ENCODE results near the gene SLBP. TPM values are rescaled to one million over a fixed set of nuclear protein-coding genes. Genes with fewer than 3 reads are reported as not detected.
"Not testable (repeated sequence)": the region's sequence is repeated elsewhere in the genome, so short reads cannot be mapped to it uniquely, and the experiment has no call there.

Gene SLBP
- total RNA-seq, 1 donor from 2014 or later, result 26.4 TPM

DNA sequence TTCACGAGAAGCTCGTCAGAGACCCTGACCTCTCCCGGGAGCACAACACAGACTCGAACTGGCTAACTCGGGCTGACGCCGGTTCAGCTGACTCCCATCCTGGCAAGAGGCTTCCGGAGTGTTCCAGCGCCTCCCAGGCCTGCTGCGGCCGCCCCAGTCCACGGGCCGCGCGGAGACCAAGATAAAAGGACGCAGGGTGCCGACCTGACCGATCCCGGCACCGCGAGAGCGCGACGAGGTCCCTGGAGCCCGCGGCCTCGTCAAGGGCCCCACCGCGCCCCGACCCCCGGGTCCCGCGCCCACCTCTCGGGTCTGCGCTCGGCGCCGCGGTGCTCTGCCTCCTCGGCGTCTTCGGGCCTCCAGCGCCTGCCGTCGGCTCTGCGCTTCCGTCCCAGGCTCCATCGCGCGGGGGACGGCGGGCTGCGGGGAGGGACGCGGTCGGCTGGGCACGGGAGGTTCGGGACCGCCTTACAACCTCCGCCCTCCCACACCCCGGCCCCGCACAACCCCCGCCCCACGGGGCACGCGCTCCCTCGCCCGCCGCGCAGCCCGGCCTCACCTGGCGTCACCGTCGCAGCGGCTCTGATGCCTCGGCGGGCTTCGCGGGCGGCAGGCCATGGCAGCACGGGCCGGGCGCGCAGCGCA, 426 bp downstream of the SLBP start:
- DNase-seq (ENCODE audit: low spot score), result peak; percentile 69

DNA sequence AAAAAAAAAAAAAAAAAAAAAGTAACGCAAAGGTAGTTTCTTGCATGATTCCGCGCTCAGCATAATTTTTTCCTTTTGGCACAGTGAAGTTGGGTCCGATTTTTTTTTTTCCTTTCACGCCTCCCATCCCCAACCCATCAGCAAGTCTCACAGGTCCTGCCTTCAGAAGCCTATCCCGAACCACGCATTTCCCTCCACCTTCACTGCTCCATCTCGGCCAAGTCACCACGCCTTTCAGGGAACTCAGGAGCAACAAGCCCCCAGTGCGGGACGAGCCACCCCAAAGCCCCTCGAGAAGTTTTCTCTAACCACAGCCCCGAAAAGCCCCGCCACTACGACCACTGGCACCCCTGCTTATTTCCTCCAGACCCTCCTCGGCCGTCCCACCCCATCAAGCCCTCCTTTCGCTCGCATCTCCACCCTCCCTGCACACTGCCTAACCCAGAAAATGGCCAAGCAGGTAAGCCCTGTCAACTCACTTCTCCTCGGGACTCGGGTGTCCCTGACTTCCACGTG, 1.0 kb downstream of the SLBP start:
- DNase-seq (ENCODE audit: low spot score), result no peak

GRCh38 chr4:1708581-1708980, 3.5 kb downstream of the SLBP start:
- no peak for DNase-seq (ENCODE audit: low spot score)

GRCh38 chr4:1706358-1706757, 5.8 kb downstream of the SLBP start:
- no peak for DNase-seq (ENCODE audit: low spot score)

GRCh38 chr4:1705732-1706131, 6.4 kb downstream of the SLBP start:
- DNase-seq (ENCODE audit: low spot score), result no peak

DNA sequence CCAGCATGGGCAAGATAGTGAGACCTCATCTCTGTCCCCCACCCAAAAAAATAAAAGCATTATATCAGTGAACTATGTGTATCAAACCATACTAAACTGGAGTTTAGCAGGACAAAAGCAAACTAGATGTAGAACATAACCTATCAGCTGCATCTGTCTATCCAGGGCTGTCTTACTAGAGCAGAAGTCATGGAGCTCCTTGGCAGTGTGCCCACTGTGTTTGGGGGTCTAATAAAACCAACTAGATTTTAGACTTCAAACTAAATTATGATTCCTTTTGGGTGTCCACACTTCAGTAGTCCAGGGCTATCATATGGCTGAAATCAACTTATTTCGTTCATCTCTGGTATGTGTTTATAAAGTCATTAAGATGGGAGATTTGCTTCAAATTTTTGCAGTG, 8.3 kb downstream of the SLBP start:
- DNase-seq (ENCODE audit: low spot score), result no peak

- DNase-seq (ENCODE audit: low spot score), result not testable (repeated sequence)
These were observed 10.4 kb downstream of the SLBP start for GRCh38 chr4:1701671-1702070.

GRCh38 chr4:1695913-1696312, 16.2 kb downstream of the SLBP start:
- DNase-seq (ENCODE audit: low spot score), result no peak

- DNase-seq (ENCODE audit: low spot score), result peak; percentile 52
These were observed 18.8 kb downstream of the SLBP start for GRCh38 chr4:1693131-1693896.

GRCh38 chr4:1691737-1692373, 20.3 kb downstream of the SLBP start:
- no peak for DNase-seq (ENCODE audit: low spot score)

- DNase-seq (ENCODE audit: low spot score), result no peak
These were observed 21.4 kb downstream of the SLBP start for GRCh38 chr4:1690698-1691097.

DNA sequence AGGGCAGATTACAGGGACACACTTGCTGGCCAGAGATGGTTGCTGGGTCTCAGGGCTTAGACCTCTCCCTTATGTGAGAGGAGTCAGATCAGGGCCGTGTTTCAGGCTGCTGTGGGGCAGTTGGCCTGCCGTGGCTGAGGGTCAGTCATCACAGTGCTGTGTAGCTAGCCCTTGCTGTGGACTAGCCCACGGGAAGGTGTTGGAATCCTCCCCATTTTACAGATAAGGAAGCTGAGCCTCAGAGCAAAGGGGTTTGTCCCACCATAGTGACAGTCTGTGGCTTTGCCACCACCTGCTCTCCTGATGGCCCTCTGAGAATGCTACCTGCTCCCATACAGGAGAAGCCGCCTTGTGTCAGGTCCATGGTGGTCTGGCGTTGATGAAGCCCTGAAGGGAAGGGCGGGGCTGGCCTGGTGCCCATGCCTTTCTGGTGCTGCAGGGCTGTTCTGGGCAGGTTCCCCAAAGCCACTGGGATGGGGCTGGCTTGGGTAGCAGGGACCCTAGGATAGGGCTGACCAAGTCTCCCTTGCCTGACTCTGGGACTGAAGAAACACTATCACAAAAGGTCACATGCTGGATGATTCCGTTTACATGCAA, 25.6 kb downstream of the SLBP start:
- no peak for DNase-seq (ENCODE audit: low spot score)

DNA sequence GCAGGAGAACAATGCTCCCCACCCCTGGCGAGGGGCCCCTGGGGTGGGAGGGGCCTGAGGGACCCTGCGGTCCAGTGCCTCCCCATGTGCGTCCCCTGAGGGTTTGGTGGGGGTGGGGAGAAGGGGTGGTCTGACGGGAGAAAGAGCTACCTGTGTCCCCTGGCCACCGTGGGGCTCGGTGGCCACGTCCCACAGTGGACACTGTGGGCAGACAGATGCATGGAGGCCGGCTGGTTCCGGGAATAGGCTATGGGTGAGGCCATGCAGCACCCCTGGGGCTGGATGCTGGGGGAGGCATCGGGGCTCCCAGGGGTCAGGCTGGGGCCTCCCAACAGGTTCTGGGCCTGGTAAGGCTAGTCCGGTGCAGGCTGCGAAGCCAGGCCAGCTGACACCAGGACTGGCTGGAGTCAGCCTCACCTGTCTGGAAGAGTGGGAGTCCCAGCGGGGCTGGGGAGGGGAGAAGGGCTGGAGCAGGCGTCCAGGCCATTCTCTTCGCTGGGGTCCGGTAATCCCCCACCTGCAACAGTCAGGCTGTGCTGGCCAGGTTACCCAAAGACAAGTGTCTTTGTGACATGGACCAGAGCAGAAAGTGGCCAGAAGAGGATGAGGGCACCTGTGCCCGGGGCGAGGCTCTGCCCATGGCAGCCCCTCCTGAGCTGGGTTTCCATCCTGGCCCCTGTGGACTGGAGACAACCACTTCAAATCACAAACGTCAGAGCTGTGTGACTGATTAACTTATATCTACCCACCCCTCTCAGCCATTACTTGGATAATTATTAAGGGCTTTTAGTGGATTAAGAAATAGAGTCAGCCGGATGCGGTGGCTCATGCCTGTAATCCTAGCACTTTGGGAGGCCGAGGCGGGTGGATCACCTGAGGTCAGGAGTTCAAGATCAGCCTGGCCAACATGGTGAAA, 26.6 kb downstream of the SLBP start:
- DNase-seq (ENCODE audit: low spot score), result no peak

GRCh38 chr4:1684506-1685234, 27.4 kb downstream of the SLBP start:
- no peak for DNase-seq (ENCODE audit: low spot score)

DNA sequence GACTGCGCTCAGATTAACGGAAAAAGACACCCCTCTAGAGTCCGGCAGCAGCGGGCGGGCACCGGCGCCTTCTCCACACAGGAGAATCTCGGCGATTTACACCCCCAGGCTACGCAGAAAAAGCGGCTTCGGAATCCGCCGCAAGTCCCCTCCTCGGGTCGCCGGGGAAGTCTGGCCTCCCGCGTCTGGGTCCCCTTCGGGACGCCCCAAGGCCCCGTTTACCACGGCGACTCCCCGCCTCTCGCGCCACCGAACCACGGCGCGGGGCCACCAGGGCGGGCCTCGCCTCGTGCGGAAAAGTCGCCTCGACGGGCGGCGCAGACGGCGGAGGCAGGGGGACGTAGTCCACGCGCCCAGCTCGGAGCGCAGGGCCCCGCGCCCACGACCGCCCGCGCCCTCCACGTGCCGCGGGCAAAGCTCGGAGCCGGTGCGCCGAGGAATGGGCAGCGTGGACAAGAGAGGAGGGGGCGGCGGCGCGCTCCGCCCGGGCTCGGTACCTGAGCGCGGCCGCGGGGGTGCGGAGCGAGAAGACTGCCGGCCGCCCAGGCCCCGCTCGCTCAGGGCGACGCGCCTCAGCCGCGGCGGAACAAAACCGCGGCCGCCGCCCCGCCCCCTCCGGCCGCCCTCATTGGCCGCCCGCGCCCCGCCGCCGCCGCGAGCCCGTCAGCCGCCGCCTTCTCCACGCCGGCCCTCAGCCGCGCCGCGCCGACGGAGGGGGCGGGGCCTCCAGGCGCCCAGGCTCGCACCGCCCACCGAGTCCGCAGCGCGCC, 28.2 kb downstream of the SLBP start, which contains the start of gene FAM53A:
FAM53A (minus strand) TSS at position 578 of the 770 bp plus-strand sequence. CDS start 15,572 bp downstream, outside the sequence.
- DNase-seq (ENCODE audit: low spot score), result peak; percentile 95

DNA sequence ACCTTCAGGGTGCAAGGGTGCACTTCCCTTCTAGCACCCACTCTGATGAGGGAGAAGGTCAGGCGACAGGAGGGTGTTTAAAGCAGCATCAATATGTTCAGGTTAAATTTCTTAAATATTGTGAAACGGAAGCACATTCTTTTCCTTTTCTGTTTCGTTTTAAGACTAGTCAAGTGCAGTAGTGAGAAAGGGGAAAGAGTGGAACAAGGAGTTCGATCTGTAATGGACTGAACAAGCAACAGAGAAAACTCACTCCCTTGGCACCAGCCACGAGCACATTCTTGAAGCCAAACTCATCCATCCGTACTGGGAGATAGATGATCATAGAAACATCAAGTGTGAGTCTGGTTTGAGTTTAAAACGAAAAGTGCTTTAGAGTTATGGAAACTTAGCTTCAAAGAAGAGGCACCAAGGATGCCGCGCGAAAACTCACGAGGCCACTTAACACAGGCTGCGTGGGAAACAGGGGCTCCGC, 28.8 kb downstream of the SLBP start:
- peak; percentile 22 for DNase-seq (ENCODE audit: low spot score)

DNA sequence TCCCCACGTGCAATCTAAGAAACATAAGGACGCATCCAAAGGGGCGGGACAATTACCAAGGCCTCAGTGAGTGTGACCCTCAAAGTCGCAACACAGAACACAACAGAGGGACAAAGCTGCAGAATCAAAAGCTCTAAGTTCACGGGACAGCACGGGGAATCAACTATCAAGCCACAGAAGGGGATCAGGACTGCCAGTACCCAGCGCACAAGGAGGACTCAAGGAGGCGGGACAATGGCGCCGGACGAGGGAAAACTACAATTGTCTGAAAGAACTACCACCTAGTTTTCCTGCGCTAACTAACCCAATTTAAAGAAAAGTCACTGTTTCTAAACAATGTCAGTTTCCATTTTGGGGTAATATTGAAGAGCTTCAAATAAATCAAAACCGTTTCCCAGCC, 29.3 kb downstream of the SLBP start:
- no peak for DNase-seq (ENCODE audit: low spot score)

DNA sequence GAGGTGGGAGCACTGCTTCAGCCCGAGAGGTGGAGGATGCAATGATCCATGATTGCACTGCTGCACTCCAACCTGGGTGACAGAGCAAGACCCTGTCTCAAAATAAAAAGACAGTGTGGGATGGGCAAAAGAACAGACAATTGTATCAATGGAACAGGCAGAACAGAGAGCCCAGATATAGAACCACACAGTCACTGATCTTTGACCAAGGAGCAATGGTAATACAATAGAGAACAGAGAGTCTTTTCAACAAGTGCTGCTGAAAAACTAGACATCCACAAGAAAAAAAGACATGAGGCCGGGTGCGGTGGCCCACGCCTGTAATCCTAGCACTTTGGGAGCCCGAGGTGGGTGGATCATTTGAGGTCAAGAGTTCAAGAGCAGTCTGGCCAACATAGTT, 33.9 kb downstream of the SLBP start:
- no peak for DNase-seq (ENCODE audit: low spot score)
